Measurements from ENCODE around the gene DDX43.
"Not testable (repeated sequence)": the region's sequence is repeated elsewhere in the genome, so short reads cannot be mapped to it uniquely, and the experiment has no call there.

The DDX43 gene

GRCh38 chr6:73371984-73372383 lies 22.6 kb upstream of the DDX43 start:
- Mint-ChIP-seq H3K9me3 (peaks cover 1% of the 10 kb centered on the region), H3K4me3 (no peak overlapping the region), H3K27ac (no peak overlapping the region), H3K27me3 (no peaks in the 10 kb centered on the region), H3K4me1 (no peaks in the 10 kb centered on the region), H3K36me3 (no peaks in the 10 kb centered on the region)
- no peak for DNase-seq (ENCODE audit: low spot score in 2 of 2)
- ATAC-seq (ENCODE audit: low read depth): no peak

GRCh38 chr6:73372516-73372915 lies 22.1 kb upstream of the DDX43 start:
- Mint-ChIP-seq H3K27me3 (no peaks in the 10 kb centered on the region), H3K36me3 (no peaks in the 10 kb centered on the region), H3K4me1 (no peaks in the 10 kb centered on the region), H3K9me3 (peaks cover 1% of the 10 kb centered on the region), H3K27ac (no peak overlapping the region), H3K4me3 (no peak overlapping the region)
- ATAC-seq (ENCODE audit: low read depth): no peak
- no peak for DNase-seq (ENCODE audit: low spot score in 2 of 2)

DNA sequence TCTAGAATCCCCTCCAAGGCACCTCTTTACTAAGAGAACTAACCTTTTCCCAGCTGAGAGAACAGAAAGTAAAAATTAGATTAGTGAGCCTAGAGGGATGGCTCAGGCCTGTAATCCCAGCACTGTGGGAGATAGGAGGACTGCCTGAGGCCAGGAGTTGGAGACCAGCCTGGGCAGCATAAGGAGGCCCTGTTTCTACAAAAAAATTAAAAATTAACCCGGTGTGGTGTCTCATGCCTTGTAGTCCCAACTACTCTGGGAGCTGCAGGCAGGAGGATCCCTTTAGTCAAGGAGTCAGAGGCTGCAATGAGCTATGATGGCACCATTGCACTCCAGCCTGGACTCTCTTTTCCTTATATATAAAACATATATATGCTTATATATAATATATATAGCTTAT lies 19.4 kb upstream of the DDX43 start:
- H3K4me1 Mint-ChIP-seq: no peaks in the 10 kb centered on the region
- no peak overlapping the region for H3K27ac Mint-ChIP-seq
- DNase-seq (ENCODE audit: low spot score in 2 of 2) (no peak), ATAC-seq (ENCODE audit: low read depth) (no peak)
- H3K9me3 Mint-ChIP-seq: no peaks in the 10 kb centered on the region
- no peaks in the 10 kb centered on the region for H3K27me3 Mint-ChIP-seq
- no peak overlapping the region for H3K4me3 Mint-ChIP-seq
- H3K36me3 Mint-ChIP-seq: no peaks in the 10 kb centered on the region

DNA sequence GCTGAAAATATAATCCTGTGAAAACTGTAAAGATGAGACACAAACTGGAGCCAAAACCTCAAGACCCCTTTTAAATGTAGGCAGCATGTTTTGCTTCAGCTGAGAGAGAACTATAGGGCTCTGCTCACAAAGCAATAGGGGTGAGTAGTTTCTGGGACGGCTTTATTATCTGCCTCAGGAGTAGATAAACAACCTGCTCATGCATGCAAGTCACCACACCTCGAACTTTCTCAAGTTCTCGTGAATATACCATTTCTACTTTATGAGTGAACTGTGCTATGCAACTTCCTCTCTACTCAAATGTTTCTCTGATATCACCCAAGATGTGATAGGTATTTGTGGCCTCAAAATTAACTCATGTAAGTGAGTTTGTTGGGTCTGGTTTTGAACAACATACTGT lies 17.4 kb upstream of the DDX43 start:
- H3K27me3 Mint-ChIP-seq: no peaks in the 10 kb centered on the region
- H3K4me3 Mint-ChIP-seq: no peak overlapping the region
- ATAC-seq (ENCODE audit: low read depth): no peak
- H3K4me1 Mint-ChIP-seq: no peaks in the 10 kb centered on the region
- no peaks in the 10 kb centered on the region for H3K9me3 Mint-ChIP-seq
- no peaks in the 10 kb centered on the region for H3K36me3 Mint-ChIP-seq
- H3K27ac Mint-ChIP-seq: peak overlapping the region; percentile 28
- no peak for DNase-seq (ENCODE audit: low spot score in 2 of 2)

DNA sequence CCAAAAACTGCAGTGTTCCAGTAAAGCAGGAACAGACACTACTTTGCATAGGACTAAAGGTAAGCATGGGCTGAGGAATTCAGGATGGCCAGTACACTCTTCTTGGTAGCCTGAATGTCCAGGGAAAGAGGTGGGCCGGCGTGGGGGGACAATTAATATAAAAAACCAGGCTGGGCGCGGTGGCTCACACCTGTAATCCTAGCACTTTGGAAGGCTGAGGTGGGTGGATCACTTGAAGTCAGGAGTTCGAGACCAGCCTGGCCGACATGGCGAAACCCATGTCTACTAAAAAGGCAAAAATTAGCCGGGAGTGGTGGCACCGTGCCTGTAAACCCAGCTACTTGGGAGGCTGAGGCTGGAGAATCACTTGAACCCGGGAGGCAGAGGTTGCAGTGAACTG lies 13.1 kb upstream of the DDX43 start:
- H3K27me3 Mint-ChIP-seq; ATAC-seq (ENCODE audit: low read depth); DNase-seq (ENCODE audit: low spot score in 2 of 2); H3K36me3 Mint-ChIP-seq; H3K9me3 Mint-ChIP-seq; H3K4me3 Mint-ChIP-seq; H3K27ac Mint-ChIP-seq; H3K4me1 Mint-ChIP-seq: not testable (repeated sequence)

DNA sequence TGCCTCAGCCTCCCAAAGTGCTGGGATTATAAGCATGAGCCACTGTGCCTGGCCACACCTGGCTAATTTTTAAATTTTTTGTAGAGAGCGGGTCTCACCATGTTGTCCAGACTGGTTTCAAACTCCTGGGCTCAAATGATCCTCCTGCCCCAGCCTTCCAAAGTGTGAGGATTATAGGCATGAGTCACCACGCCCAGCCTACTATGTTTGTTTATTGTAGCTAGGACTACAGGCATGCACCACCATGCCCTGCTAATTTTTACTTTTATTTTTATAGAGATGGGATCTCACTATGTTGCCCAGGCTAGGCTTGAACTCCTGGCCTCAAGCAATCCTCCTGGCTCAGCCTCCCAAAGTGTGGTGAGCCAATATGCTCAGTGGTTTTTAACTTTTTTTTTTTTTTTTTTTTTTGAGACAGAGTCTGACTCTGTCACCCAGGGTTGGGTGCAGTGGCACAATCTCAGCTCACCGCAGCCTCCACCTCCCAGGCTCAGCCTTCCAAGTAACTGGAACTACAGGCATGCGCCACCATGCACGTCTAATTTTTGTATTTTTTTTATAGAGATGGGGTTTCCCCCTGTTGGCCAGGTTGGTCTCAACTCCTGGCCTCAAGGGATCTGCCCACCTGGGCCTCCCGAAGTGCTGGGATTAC lies 12.0 kb upstream of the DDX43 start:
- DNase-seq (ENCODE audit: low spot score in 2 of 2): no peak
- Mint-ChIP-seq H3K9me3 (no peaks in the 10 kb centered on the region), H3K4me3 (no peak overlapping the region), H3K4me1 (no peaks in the 10 kb centered on the region), H3K27ac (no peak overlapping the region), H3K27me3 (no peaks in the 10 kb centered on the region), H3K36me3 (no peaks in the 10 kb centered on the region)
- ATAC-seq (ENCODE audit: low read depth): no peak

GRCh38 chr6:73388433-73388799 lies 6.2 kb upstream of the DDX43 start:
- DNase-seq (ENCODE audit: low spot score in 2 of 2): no peak
- no peaks in the 10 kb centered on the region for H3K36me3 Mint-ChIP-seq
- H3K27me3 Mint-ChIP-seq: no peaks in the 10 kb centered on the region
- ATAC-seq (ENCODE audit: low read depth): peak; percentile 23
- H3K27ac Mint-ChIP-seq: no peak overlapping the region
- peaks cover 3% of the 10 kb centered on the region for H3K4me1 Mint-ChIP-seq
- peak overlapping the region; percentile 88 for H3K4me3 Mint-ChIP-seq
- no peaks in the 10 kb centered on the region for H3K9me3 Mint-ChIP-seq

GRCh38 chr6:73388800-73389512 lies 5.7 kb upstream of the DDX43 start:
- H3K9me3 Mint-ChIP-seq: no peaks in the 10 kb centered on the region
- peaks cover 3% of the 10 kb centered on the region for H3K4me1 Mint-ChIP-seq
- H3K4me3 Mint-ChIP-seq: peak overlapping the region; percentile 88
- H3K36me3 Mint-ChIP-seq: no peaks in the 10 kb centered on the region
- ATAC-seq (ENCODE audit: low read depth) (peak; percentile 79), DNase-seq (ENCODE audit: low spot score in 2 of 2) (peak in 1 of 2 donors; percentile 20)
- H3K27me3 Mint-ChIP-seq: no peaks in the 10 kb centered on the region
- H3K27ac Mint-ChIP-seq: no peak overlapping the region

GRCh38 chr6:73389854-73390253 lies 4.8 kb upstream of the DDX43 start:
- peaks cover 5% of the 10 kb centered on the region for H3K4me1 Mint-ChIP-seq
- no peaks in the 10 kb centered on the region for H3K27me3 Mint-ChIP-seq
- DNase-seq (ENCODE audit: low spot score in 2 of 2) (no peak), ATAC-seq (ENCODE audit: low read depth) (no peak)
- H3K9me3 Mint-ChIP-seq: no peaks in the 10 kb centered on the region
- no peaks in the 10 kb centered on the region for H3K36me3 Mint-ChIP-seq
- H3K27ac Mint-ChIP-seq: no peak overlapping the region
- no peak overlapping the region for H3K4me3 Mint-ChIP-seq

DNA sequence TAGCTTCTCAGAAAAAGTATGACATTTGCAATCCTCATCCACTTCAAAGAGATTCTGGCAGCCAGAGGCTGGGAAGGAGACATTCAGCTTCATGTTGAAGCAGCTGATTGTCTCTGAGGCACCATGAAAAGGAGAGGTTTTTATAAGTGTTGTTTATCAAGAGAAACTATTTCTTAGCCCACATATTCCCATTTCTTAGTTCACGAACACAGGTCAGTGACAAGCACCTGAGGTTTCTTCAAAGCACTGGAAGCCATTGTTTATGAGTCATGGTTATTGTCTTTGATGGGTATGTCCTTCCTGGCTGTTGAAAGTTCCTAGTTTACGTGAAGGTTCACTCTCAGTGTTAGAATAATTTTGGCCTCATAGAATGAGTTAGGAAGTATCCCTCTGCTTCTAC lies 3.0 kb upstream of the DDX43 start:
- Mint-ChIP-seq H3K4me3 (no peak overlapping the region), H3K9me3 (no peaks in the 10 kb centered on the region), H3K27me3 (no peaks in the 10 kb centered on the region), H3K4me1 (peaks cover 6% of the 10 kb centered on the region), H3K27ac (peak overlapping the region; percentile 24), H3K36me3 (no peaks in the 10 kb centered on the region)
- DNase-seq (ENCODE audit: low spot score in 2 of 2) (no peak), ATAC-seq (ENCODE audit: low read depth) (no peak)

GRCh38 chr6:73392188-73392587 lies 2.4 kb upstream of the DDX43 start:
- not testable (repeated sequence) for H3K27me3 Mint-ChIP-seq; H3K36me3 Mint-ChIP-seq; ATAC-seq (ENCODE audit: low read depth); H3K27ac Mint-ChIP-seq; H3K4me3 Mint-ChIP-seq; DNase-seq (ENCODE audit: low spot score in 2 of 2); H3K9me3 Mint-ChIP-seq; H3K4me1 Mint-ChIP-seq

DNA sequence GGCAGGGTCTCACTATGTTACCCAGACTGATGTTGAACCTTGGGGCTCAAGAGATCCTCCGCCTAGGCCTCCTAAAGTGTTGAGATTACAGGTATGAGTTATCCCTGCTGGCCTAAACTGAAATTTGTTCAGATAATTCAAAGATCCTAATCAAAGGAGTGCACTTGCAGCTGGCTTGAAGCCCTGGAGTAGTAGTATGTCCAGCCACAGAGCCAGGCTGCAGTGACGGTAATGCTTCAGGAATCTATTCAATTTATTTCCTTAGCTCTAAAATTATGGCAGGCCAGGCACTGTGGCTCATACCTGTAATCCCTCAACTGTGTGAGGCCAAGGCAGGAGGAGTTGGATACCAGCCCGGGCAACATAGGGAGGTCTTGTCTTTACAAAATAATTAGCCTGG lies 1.4 kb upstream of the DDX43 start:
- Mint-ChIP-seq H3K4me1 (peaks cover 6% of the 10 kb centered on the region), H3K27me3 (no peaks in the 10 kb centered on the region), H3K4me3 (peak overlapping the region; percentile 16), H3K9me3 (no peaks in the 10 kb centered on the region), H3K27ac (no peak overlapping the region), H3K36me3 (no peaks in the 10 kb centered on the region)
- ATAC-seq (ENCODE audit: low read depth) (no peak), DNase-seq (ENCODE audit: low spot score in 2 of 2) (no peak)

- Mint-ChIP-seq H3K36me3 (no peaks in the 10 kb centered on the region), H3K27ac (no peak overlapping the region), H3K4me3 (no peak overlapping the region), H3K4me1 (peaks cover 3% of the 10 kb centered on the region), H3K9me3 (no peaks in the 10 kb centered on the region), H3K27me3 (no peaks in the 10 kb centered on the region)
- ATAC-seq (ENCODE audit: low read depth) (no peak), DNase-seq (ENCODE audit: low spot score in 2 of 2) (no peak)
These were observed 1.2 kb downstream of the DDX43 start for GRCh38 chr6:73395875-73396274.

DNA sequence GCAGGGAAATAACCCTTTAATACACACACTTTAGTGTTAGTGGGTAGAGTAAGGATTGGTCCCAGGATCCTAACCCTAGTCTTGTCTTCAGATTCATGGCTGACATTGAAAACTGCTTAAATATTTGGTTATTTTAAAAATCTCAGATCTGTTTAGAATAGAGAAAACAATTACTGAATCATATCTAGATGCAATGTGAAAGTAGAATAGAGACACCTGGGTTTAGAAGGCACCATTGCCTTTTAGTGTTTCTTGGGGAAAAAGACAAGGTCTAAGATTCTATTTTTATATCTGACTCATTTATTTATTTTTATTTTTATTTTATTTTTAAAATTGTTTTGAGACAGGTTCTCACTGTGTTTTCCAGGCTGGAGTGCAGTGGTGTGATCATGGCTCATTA lies 6.0 kb downstream of the DDX43 start:
- no peaks in the 10 kb centered on the region for H3K4me1 Mint-ChIP-seq
- DNase-seq (ENCODE audit: low spot score in 2 of 2): no peak
- no peaks in the 10 kb centered on the region for H3K36me3 Mint-ChIP-seq
- no peak overlapping the region for H3K27ac Mint-ChIP-seq
- H3K4me3 Mint-ChIP-seq: no peak overlapping the region
- H3K27me3 Mint-ChIP-seq: no peaks in the 10 kb centered on the region
- ATAC-seq (ENCODE audit: low read depth): no peak
- H3K9me3 Mint-ChIP-seq: no peaks in the 10 kb centered on the region

DNA sequence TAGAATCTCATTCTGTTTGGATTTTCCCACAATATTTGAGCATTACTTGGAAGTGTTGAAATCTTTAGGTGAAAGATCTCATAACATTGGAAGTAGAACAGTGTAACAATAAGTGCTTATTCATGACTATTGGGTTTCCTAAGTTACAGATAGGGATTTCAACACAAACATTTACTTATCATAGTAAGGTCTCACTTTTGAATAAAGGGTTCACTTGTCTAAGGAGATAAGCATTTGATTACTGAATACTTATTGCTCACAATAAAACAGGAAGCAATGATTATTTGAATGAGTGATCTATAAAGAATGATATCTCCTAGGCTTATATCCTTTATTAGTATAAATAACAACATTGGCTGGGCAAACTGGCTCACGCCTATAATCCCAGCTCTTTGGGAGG lies 14.8 kb downstream of the DDX43 start:
- H3K27me3 Mint-ChIP-seq: no peaks in the 10 kb centered on the region
- ATAC-seq (ENCODE audit: low read depth) (no peak), DNase-seq (ENCODE audit: low spot score in 2 of 2) (no peak)
- no peaks in the 10 kb centered on the region for H3K4me1 Mint-ChIP-seq
- H3K4me3 Mint-ChIP-seq: no peak overlapping the region
- no peaks in the 10 kb centered on the region for H3K9me3 Mint-ChIP-seq
- peaks cover 6% of the 10 kb centered on the region for H3K36me3 Mint-ChIP-seq
- H3K27ac Mint-ChIP-seq: no peak overlapping the region

All from memory B cell (primary cell).